GM23338 (cell line): Measurements from ENCODE around the gene PPM1H. TPM values are rescaled to one million over a fixed set of nuclear protein-coding genes. Genes with fewer than 3 reads are reported as not detected.

Experiments used
- ATAC-seq: fragments of 200-7000 bp; cut with Tn5 transposase; 3 replicates; pipeline ENCODE4 v1.9.1; 2020
- DNase-seq: peaks from one replicate; pipeline ENCODE4 v3.0.0-alpha.2; 2015; ENCODE audit warnings: low spot score
- H2AFZ ChIP-seq: fragments of 200-600 bp; sonication (generic); 2 replicates; pipeline ENCODE4 v1.8.0; 2016; ENCODE audit warnings: antibody characterized with exemption, mild to moderate bottlenecking, moderate library complexity
- H3F3A ChIP-seq: fragments of 200-600 bp; sonication (generic); replicated peaks from 2 replicates; pipeline ENCODE4 v1.8.0; 2017; ENCODE audit warnings: antibody characterized with exemption, mixed run types, low read depth
- H3K27ac ChIP-seq: fragments of 200-600 bp; sonication (generic); 2 replicates; pipeline ENCODE4 v1.6.1; 2016; ENCODE audit warnings: low read depth
- H3K27me3 ChIP-seq: fragments of 200-600 bp; sonication (generic); 2 replicates; pipeline ENCODE4 v1.8.0; 2016; ENCODE audit warnings: mild to moderate bottlenecking, mixed run types, moderate library complexity; ENCODE audit not compliant: insufficient read depth
- H3K36me3 ChIP-seq: fragments of 200-600 bp; sonication (generic); 2 replicates; pipeline ENCODE4 v1.8.0; 2016; ENCODE audit warnings: mild to moderate bottlenecking; ENCODE audit not compliant: insufficient read depth
- H3K4me1 ChIP-seq: fragments of 200-600 bp; sonication (generic); 2 replicates; pipeline ENCODE4 v1.8.0; 2016; ENCODE audit warnings: mild to moderate bottlenecking, moderate library complexity; ENCODE audit not compliant: insufficient read depth
- H3K4me2 ChIP-seq: fragments of 200-600 bp; sonication (generic); 2 replicates; pipeline ENCODE4 v1.7.1; 2017; ENCODE audit warnings: mixed run types
- H3K4me3 ChIP-seq: fragments of 200-600 bp; sonication (generic); 2 replicates; pipeline ENCODE4 v1.6.1; 2016; ENCODE audit warnings: mixed run types
- H3K79me2 ChIP-seq: fragments of 200-600 bp; sonication (generic); replicated peaks from 2 replicates; pipeline ENCODE4 v1.8.0; 2017; ENCODE audit warnings: mild to moderate bottlenecking; ENCODE audit not compliant: insufficient read depth
- H3K9me2 ChIP-seq: fragments of 200-600 bp; sonication (generic); 2 replicates; pipeline ENCODE4 v1.8.0; 2017; ENCODE audit not compliant: insufficient read depth
- H4K20me1 ChIP-seq: fragments of 200-600 bp; sonication (generic); replicated peaks from 2 replicates; pipeline ENCODE4 v1.8.0; 2017; ENCODE audit warnings: mild to moderate bottlenecking; ENCODE audit not compliant: insufficient read depth
- H3K27ac Mint-ChIP-seq: 2 replicates; pipeline ENCODE4 v1.8.0; 2020; ENCODE audit warnings: inconsistent platforms, mild to moderate bottlenecking, moderate library complexity, mixed read lengths
- H3K27me3 Mint-ChIP-seq: 3 replicates; pipeline ENCODE4 v1.8.0; 2022; ENCODE audit warnings: low read depth, mild to moderate bottlenecking, moderate library complexity, mixed read lengths, inconsistent platforms; ENCODE audit not compliant: insufficient read depth, poor library complexity
- H3K36me3 Mint-ChIP-seq: 3 replicates; pipeline ENCODE4 v1.8.0; 2021; ENCODE audit warnings: low read depth, mild to moderate bottlenecking, inconsistent platforms, moderate library complexity, mixed read lengths
- H3K4me1 Mint-ChIP-seq: 3 replicates; pipeline ENCODE4 v1.8.0; 2020; ENCODE audit warnings: mild to moderate bottlenecking, inconsistent platforms, mixed read lengths
- H3K4me3 Mint-ChIP-seq: 3 replicates; pipeline ENCODE4 v1.8.0; 2021; ENCODE audit warnings: moderate library complexity, mild to moderate bottlenecking, inconsistent platforms, mixed read lengths
- H3K9me3 Mint-ChIP-seq: 3 replicates; pipeline ENCODE4 v1.8.0; 2020; ENCODE audit warnings: moderate library complexity, mild to moderate bottlenecking, inconsistent platforms, mixed read lengths
- EZH2 ChIP-seq: fragments of 200-600 bp; sonication (generic); IDR thresholded peaks from one replicate; pipeline ENCODE4 v1.8.0; 2017; ENCODE audit warnings: antibody characterized with exemption, mild to moderate bottlenecking, low read depth; ENCODE audit not compliant: unreplicated experiment
- EZH2phosphoT487 ChIP-seq: fragments of 200-600 bp; sonication (generic); IDR thresholded peaks from one replicate; pipeline ENCODE4 v1.8.1; 2018; ENCODE audit warnings: antibody characterized with exemption; ENCODE audit not compliant: unreplicated experiment
- JUNB ChIP-seq: IDR thresholded peaks from one replicate; pipeline ENCODE4 v1.6.1; 2016; ENCODE audit warnings: antibody characterized with exemption; ENCODE audit not compliant: unreplicated experiment
- NANOG ChIP-seq: IDR thresholded peaks from 2 replicates; pipeline ENCODE4 v1.6.1; 2016; ENCODE audit warnings: antibody characterized with exemption, borderline replicate concordance
- POLR2AphosphoS5 ChIP-seq: IDR thresholded peaks from 2 replicates; pipeline ENCODE4 v1.6.1; 2016; ENCODE audit warnings: antibody characterized with exemption, low read depth
- STAT1 ChIP-seq: IDR thresholded peaks from one replicate; pipeline ENCODE4 v1.6.1; 2016; ENCODE audit warnings: antibody characterized with exemption; ENCODE audit not compliant: unreplicated experiment
- ZNF462 ChIP-seq: fragments of 250-450 bp; sonication (Bioruptor Pico); IDR thresholded peaks from 2 replicates; pipeline ENCODE4 v1.5.0; 2020; ENCODE audit warnings: mild to moderate bottlenecking, moderate library complexity
- polyA plus RNA-seq: library from polyadenylated mRNA; unstranded; fragments of >200 nt; fragmentation: Nextera tagmentation; extraction: Ambion mirVana; gene quantifications from 2 replicates; pipeline ENCODE4 v1.2.1, GENCODE V29; 2016
- total RNA-seq: library from RNA; depleted of rRNA; stranded (reverse); fragments of >200 nt; shearing (Covaris generic); gene quantifications from 2 replicates; pipeline ENCODE4 v1.2.3, GENCODE V29; 2014
- TF ChIP-seq, protein P1 (sequence below), 2 experiments: fragments of 200-600 bp in 1 of 2; sonication (generic) in 1 of 2; conservative IDR thresholded peaks; 2 replicates each; pipeline versions ENCODE4 v1.5.1 to v1.6.1; 2016 to 2017; ENCODE audit warnings: antibody characterized with exemption in 2 of 2, low read depth in 2 of 2, mild to moderate bottlenecking in 2 of 2, moderate library complexity in 1 of 2

Gene PPM1H
- total and polyA plus RNA-seq, 2 experiments from 2014 or later = 11.4 to 41.2 TPM

- peak overlapping the region; percentile 77; the same call in 1 of the 2 replicates for H3K27ac ChIP-seq
- H2AFZ ChIP-seq = no peak overlapping the region
- H3K4me1 ChIP-seq = peaks cover 79% of the 10 kb centered on the region
- TF ChIP-seq NANOG = no peak
- TF ChIP-seq EZH2phosphoT487 = no peak
- TF ChIP-seq JUNB = no peak
- no peak for TF ChIP-seq POLR2AphosphoS5
- no peaks in the 10 kb centered on the region for H3K9me2 ChIP-seq
- peaks cover 90% of the 10 kb centered on the region for H3K4me1 Mint-ChIP-seq
- ATAC-seq = peak; percentile 8
- peaks cover 18% of the 10 kb centered on the region; the same call in 1 of the 2 replicates for H3K27me3 ChIP-seq
- H3K9me3 Mint-ChIP-seq = peaks cover 8% of the 10 kb centered on the region; the same call in 2 of the 3 replicates
- H4K20me1 ChIP-seq = no peaks in the 10 kb centered on the region
- peaks cover 32% of the 10 kb centered on the region for H3K36me3 Mint-ChIP-seq
- H3K4me2 ChIP-seq = peak overlapping the region; percentile 24
- H3F3A ChIP-seq = peaks cover 17% of the 10 kb centered on the region
- peak overlapping the region; percentile 18; the same call in 1 of the 3 replicates for H3K4me3 Mint-ChIP-seq
- DNase-seq = peak; percentile 68
- H3K27me3 Mint-ChIP-seq = peaks cover 48% of the 10 kb centered on the region
- H3K4me3 ChIP-seq = no peak overlapping the region
- no peaks in the 10 kb centered on the region for H3K79me2 ChIP-seq
- H3K27ac Mint-ChIP-seq = peak overlapping the region; percentile 33; the same call in 1 of the 2 replicates
- no peaks in the 10 kb centered on the region for H3K36me3 ChIP-seq
These were observed 278.2 kb downstream of the PPM1H start for GRCh38 chr12:62656591-62657362.

- peaks cover 8% of the 10 kb centered on the region; the same call in 2 of the 3 replicates for H3K9me3 Mint-ChIP-seq
- Histone ChIP-seq H3K79me2 (no peaks in the 10 kb centered on the region), H3K27me3 (peaks cover 20% of the 10 kb centered on the region; the same call in 1 of the 2 replicates), H3F3A (peaks cover 15% of the 10 kb centered on the region), H3K27ac (peak overlapping the region; percentile 29; the same call in 1 of the 2 replicates), H3K4me1 (peaks cover 82% of the 10 kb centered on the region), H3K4me2 (peak overlapping the region; percentile 24), H3K9me2 (no peaks in the 10 kb centered on the region), H2AFZ (no peak overlapping the region), H4K20me1 (no peaks in the 10 kb centered on the region), H3K36me3 (no peaks in the 10 kb centered on the region), H3K4me3 (no peak overlapping the region)
- DNase-seq (peak; percentile 45), ATAC-seq (peak; percentile 8)
- peaks cover 45% of the 10 kb centered on the region for H3K27me3 Mint-ChIP-seq
- no peak overlapping the region; the same call in 2 of the 3 replicates for H3K4me3 Mint-ChIP-seq
- no peak overlapping the region for H3K27ac Mint-ChIP-seq
- H3K4me1 Mint-ChIP-seq = peaks cover 87% of the 10 kb centered on the region
- peaks cover 27% of the 10 kb centered on the region for H3K36me3 Mint-ChIP-seq
- TF ChIP-seq EZH2 (no peak), POLR2AphosphoS5 (no peak), ZNF462 (CRISPR knock-in tag) (no peak), STAT1 (no peak)
- TF ChIP-seq, protein P1, sequence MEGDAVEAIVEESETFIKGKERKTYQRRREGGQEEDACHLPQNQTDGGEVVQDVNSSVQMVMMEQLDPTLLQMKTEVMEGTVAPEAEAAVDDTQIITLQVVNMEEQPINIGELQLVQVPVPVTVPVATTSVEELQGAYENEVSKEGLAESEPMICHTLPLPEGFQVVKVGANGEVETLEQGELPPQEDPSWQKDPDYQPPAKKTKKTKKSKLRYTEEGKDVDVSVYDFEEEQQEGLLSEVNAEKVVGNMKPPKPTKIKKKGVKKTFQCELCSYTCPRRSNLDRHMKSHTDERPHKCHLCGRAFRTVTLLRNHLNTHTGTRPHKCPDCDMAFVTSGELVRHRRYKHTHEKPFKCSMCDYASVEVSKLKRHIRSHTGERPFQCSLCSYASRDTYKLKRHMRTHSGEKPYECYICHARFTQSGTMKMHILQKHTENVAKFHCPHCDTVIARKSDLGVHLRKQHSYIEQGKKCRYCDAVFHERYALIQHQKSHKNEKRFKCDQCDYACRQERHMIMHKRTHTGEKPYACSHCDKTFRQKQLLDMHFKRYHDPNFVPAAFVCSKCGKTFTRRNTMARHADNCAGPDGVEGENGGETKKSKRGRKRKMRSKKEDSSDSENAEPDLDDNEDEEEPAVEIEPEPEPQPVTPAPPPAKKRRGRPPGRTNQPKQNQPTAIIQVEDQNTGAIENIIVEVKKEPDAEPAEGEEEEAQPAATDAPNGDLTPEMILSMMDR (conservative IDR thresholded peaks at IDR 0.05; ENCODE audit: low read depth in 2 of 2) = no peak
These were observed 279.2 kb downstream of the PPM1H start for GRCh38 chr12:62655666-62656151.
